HG03354 (cell line): Measurements from ENCODE around the gene PUM1.

Experiments used
- ATAC-seq: cut with Tn5 transposase; IDR thresholded peaks from one replicate; pipeline ENCODE4 v1.9.1; 2021; ENCODE audit warnings: mild to moderate bottlenecking; ENCODE audit not compliant: unreplicated experiment, poor library complexity, severe bottlenecking

PUM1 gene

GRCh38 chr1:30901798-30902581 lies 163.5 kb downstream of the PUM1 start:
- no peak for ATAC-seq

DNA sequence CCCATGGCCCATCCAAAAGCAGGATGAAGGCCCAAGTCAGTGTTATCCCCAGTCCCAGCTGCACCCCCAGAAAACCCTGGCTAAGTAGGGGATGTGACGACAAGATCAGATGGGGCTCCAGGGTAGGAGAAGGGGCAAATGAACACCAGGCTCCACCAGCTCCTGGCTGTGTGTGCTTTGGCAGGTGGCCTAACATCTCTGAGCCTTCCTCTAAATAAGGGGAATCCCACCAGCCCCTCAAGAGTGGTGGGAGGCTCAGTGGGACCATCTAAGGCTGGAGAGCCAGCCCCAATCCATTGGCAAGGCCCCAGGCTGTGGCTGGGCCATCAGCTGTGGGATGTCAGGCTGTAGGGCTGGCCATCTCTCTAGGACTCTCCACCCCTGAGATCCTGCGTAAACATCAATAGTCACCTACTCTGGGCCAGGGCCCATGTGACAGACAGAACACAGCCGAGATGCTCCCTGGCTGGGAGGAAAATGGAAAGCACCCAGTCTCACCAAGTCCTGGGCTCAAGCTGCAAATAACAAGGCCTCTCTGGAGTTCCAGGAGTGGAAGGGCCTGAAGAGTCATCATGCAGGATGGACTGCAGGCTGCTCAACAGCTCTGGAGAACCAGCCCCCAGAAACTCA lies 164.5 kb downstream of the PUM1 start:
- no peak for ATAC-seq

DNA sequence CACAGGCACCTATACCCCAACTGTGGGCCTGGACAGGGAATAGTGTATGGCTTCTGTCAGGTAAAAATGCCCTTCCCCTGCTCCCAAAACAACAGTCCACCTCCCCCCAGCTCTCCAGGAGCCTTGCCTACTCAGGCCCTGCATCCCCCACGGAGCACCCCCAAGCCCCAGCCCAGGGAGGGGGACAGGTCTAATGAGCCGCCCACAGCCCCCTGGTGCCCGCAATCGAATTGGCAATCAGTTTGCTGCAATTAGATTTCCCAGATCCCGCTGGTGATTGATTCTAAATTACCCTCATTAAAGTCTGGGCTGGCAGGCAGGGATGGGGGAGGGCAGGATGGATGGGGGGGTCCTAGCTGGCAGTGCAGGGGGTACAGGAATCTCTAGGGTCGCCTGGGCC lies 165.0 kb downstream of the PUM1 start:
- ATAC-seq = no peak

- ATAC-seq = no peak
Observed at GRCh38 chr1:30899577-30900389, 165.7 kb downstream of the PUM1 start.

DNA sequence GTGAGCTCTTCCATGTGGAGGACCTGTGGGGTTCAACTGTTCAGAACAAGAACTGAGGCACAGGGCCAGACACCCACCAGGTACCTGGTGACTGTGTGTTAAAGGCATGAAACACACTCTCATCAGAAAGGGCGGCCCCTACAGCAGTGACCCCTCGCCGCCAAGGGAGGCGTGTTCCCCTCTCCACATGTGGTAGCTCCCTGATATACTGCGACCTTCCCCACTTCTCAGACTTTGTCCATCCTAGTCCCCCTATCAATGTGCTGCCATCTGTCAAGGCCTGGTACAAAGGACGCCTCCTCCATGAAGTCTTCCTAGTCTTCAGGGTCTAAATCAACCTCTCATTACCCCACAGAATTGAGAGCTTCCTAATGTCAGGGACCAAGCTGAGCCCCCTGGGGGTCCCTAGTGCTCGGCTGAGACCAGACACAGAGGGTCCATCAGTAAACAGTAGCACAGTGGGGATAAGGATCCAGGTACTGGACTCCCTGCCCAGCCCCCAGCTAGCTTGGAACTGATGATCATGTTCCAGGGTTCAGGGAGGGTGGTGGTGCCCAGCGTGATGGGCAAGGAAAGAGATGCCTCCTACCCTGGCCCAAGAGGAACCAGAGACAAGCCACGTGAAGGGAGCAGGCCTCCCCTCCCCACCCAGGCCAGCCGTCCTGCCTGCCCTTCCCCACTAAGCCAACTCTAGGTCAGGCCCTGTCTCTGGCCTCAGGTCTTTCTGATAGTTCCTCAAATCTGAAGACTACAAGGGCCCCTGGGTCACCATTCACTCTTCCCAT lies 167.3 kb downstream of the PUM1 start:
- no peak for ATAC-seq

DNA sequence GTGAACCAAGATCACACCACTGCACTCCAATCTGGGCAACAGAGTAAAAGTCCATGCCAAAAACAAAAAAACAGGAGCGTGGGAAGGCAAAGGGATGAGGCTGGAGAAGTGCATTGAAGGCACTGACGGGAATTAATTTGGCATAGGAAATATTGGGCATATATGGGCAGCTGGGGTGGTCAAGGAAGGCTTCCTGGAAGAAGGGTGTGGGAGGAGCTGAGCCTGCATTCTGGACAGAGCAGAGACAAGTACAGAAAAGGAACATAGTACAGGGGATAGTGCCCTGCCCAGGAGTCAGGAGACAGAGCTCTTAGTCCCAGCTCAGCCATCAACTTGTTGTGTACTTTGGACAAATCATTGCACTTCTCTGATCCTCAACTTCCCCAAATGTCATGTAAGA lies 168.6 kb downstream of the PUM1 start:
- no peak for ATAC-seq

DNA sequence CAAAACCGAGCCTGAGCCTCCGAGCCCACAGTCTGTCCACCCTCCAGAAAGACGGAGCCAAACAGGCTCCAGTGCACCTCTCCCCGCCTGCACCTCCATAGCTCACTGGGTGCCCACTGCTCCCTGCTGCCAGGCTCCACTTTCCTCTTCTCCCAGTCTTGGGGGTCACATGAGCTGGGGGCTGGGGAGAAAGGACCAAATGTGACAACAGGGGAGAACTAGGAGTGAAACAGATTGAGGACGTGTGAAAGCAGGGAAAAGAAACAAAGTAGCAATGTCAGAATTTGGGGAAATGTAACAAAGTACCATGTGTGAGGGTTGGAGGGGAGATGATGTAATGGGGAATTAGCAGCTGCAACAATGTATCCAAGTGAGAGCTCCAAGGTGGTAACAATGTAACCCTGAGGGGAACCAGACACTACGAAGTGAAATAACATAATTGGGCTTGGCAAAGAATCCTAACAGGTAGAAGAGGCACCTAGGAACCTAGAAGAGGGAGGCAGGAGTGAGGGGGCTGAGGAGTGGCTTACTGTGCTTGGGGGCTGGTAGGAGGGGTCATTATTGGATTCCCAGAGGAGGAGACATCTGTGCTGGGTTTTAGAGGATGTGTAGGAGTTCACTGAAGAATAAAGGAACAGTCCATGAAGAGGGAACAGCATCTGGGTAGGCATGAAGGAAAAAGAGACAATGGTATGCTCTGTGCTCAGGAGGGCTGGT lies 169.4 kb downstream of the PUM1 start:
- ATAC-seq = no peak

DNA sequence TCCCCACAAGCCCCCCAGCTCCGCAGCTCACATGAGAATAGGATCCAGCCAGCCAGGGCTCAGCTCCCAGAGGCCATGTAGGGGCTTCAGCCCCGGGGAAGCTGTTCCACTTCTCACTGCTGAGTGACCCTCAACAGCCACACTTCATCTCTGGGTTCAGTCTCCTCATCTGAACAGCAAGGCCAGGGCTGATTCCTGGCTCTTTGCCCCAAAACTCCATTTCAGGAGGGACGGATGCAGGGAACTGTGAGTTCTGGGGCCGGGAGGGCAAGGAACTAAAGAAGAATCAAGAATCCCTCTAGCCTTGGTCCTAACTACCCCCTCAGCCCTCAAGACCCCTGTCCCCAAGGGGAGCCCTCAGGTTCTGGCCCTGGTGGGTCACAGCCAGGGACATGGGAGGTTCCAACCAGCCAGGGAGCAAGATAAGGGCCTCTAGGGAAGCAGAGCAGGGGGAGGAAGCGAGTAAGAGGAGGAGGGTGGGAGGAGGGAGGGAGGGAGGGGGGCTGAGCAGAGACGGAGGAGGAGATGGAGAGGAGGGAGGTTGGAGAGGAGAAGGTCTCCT lies 170.1 kb downstream of the PUM1 start:
- ATAC-seq = no peak

- no peak for ATAC-seq
Observed at GRCh38 chr1:30894508-30894973, 171.0 kb downstream of the PUM1 start.

GRCh38 chr1:30893776-30894507 lies 171.6 kb downstream of the PUM1 start:
- ATAC-seq = no peak

- no peak for ATAC-seq
Observed at GRCh38 chr1:30892671-30893073, 172.8 kb downstream of the PUM1 start.

DNA sequence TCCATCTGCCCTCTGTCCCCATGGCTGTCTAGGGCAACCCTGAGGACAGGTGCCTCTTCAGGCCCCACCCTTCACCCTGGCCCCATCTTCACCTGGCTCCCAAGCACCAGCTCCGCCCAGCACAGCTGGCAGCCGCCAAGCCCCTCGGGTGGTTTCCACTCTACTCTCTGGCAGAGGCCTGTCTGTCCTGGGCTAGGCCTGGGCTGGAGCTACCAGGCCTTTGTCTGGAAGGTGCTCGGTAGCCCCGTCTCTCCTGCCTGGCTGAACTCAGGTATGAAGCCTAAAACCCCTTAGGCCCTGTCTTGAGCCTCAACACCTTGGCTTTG lies 174.3 kb downstream of the PUM1 start:
- no peak for ATAC-seq

- no peak for ATAC-seq
Observed at GRCh38 chr1:30890502-30891226, 174.9 kb downstream of the PUM1 start.

DNA sequence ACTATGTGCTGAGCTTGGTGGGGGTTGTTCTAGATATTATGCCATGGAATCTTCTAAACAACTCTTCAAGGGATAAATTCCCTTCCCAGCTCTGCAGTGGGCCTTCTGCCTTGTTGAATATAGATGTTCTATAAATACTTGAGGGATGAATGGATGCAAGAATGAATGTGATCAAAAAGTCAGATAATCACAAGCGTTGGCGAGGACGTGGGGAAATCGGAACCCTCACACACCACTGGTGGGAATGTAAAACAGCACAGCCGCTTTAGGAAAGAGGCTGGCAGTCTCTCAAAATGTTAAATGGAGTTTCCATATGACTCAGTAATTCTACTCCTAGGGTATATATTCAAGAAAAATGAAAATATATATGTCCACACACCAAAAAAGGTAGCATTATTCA lies 176.0 kb downstream of the PUM1 start:
- no peak for ATAC-seq

- ATAC-seq = no peak
Observed at GRCh38 chr1:30888975-30889374, 176.5 kb downstream of the PUM1 start.

- no peak for ATAC-seq
Observed at GRCh38 chr1:30888391-30888790, 177.1 kb downstream of the PUM1 start.

DNA sequence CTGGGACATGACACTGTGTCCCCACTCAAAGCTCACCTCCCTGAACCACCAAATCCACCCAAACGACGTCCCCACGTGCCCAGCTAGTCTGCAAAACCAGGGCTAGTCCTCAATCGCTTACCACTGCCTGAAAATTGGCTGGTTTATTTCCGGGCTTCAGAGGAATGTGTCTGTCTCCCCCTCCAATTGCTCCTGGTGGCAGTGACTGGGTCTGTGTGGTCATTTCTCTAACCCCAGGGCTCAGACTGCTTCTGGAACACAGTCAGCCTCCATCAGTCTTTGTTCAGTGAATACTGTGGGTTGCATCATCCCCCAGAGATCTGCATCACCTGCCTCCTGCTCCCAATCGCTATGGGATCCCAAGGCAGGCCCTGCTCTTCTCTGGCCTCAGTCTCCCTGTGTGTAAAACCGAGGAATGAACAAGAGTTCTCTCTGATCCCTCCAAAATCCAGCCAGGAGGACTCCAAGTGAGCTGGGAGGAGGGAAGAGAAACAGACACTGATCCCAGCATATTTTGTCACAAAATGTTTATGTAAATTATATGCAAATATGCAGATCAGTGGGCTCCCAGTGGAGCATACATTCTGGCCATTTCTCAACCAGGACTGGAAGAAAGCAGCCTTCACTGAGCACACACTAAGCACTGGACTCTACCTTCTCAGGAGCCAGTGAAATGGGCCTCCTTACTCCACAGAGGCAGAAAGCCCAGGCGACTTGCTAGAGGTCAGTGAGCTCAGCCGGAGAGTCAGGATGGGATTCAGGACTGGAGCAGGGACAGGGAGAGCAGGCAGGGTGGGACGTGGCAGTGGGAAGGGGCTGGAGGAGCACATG lies 177.8 kb downstream of the PUM1 start:
- ATAC-seq = no peak
